Common myeloid progenitor, CD34-positive (primary cell): Measurements from ENCODE around the gene EFCAB14.

ENCODE experiments used
- CTCF ChIA-PET: fragments of 350-600 bp; sonication (Branson Sonifier 250); formaldehyde crosslinking; loops from one replicate; lab custom pipeline; 2021; ENCODE audit warnings: antibody characterized with exemption; lab: Charles Lee
- POLR2A ChIA-PET: fragments of 350-600 bp; sonication (Branson Sonifier 250); formaldehyde crosslinking; loops from one replicate; lab custom pipeline; 2021; ENCODE audit warnings: antibody characterized with exemption; lab: Charles Lee
- DNase-seq, 3 donors: peaks; one replicate each; pipeline versions ENCODE4 v3.0.0 to v3.0.0-alpha.2; 2013
- H3K27ac ChIP-seq, 2 experiments: 1 replicate in 1 of 2; 2 replicates in 1 of 2; pipeline ENCODE4 v1.7.0; 2013; ENCODE audit warnings: inconsistent platforms in 2 of 2, low read length in 2 of 2, mild to moderate bottlenecking in 2 of 2, low read depth in 1 of 2, moderate library complexity in 1 of 2; ENCODE audit not compliant: severe bottlenecking in 2 of 2, insufficient read depth in 1 of 2, poor library complexity in 1 of 2
- H3K27me3 ChIP-seq, 5 experiments: replicated peaks in 2 of 5; 1 replicate in 3 of 5; 2 replicates in 2 of 5; pipeline versions ENCODE4 v1.6.1 to v1.7.0; 2013; ENCODE audit warnings: low read length in 4 of 5, mild to moderate bottlenecking in 2 of 5, moderate library complexity in 2 of 5, inconsistent platforms in 1 of 5; ENCODE audit not compliant: insufficient read depth in 5 of 5, control insufficient read depth in 4 of 5
- H3K36me3 ChIP-seq, 4 experiments: 1 replicate in 2 of 4; 2 replicates in 2 of 4; pipeline versions ENCODE4 v1.6.1 to v1.7.0; 2013; ENCODE audit warnings: low read length in 3 of 4, control low read depth in 1 of 4, mild to moderate bottlenecking in 1 of 4; ENCODE audit not compliant: control insufficient read depth in 4 of 4, insufficient read depth in 4 of 4
- H3K4me1 ChIP-seq, 4 experiments: 1 replicate in 3 of 4; 2 replicates in 1 of 4; pipeline versions ENCODE4 v1.6.1 to v1.7.1; 2013; ENCODE audit warnings: low read length in 3 of 4, mild to moderate bottlenecking in 3 of 4, control low read depth in 1 of 4, inconsistent platforms in 1 of 4, moderate library complexity in 1 of 4; ENCODE audit not compliant: control insufficient read depth in 4 of 4, insufficient read depth in 4 of 4; ENCODE audit errors: control extremely low read depth in 1 of 4
- H3K4me3 ChIP-seq, 7 experiments: 1 replicate in 4 of 7; 2 replicates in 3 of 7; pipeline versions ENCODE4 v1.5.1 to v1.7.0; 2013; ENCODE audit warnings: mild to moderate bottlenecking in 7 of 7, low read length in 6 of 7, moderate library complexity in 6 of 7, inconsistent platforms in 2 of 7, low read depth in 2 of 7, control low read depth in 1 of 7; ENCODE audit not compliant: insufficient read depth in 4 of 7, control insufficient read depth in 1 of 7; ENCODE audit errors: extremely low read depth in 1 of 7
- H3K9me3 ChIP-seq, 5 experiments: 1 replicate in 4 of 5; 2 replicates in 1 of 5; pipeline versions ENCODE4 v1.6.1 to v1.7.1; 2013; ENCODE audit warnings: low read length in 4 of 5, mild to moderate bottlenecking in 2 of 5, inconsistent platforms in 1 of 5, low read depth in 1 of 5, moderate library complexity in 1 of 5; ENCODE audit not compliant: control insufficient read depth in 4 of 5, insufficient read depth in 2 of 5; ENCODE audit errors: control extremely low read depth in 1 of 5
- WGBS: methylation state at CpG from one replicate; pipeline ENCODE4 v1.1.5; 2013; ENCODE audit not compliant: insufficient coverage; 5-methylcytosine and 5-hydroxymethylcytosine counted together

Gene EFCAB14

GRCh38 chr1:46630719-46631118 lies 88.2 kb downstream of the EFCAB14 start:
- H3K4me3 ChIP-seq: no peak overlapping the region
- H3K36me3 ChIP-seq: peaks cover 2 to 30% (median 14%) of the 10 kb centered on the region in 4 experiments
- H3K27ac ChIP-seq: no peak overlapping the region
- 100% methylated on average over 1 of the region's 2 CpGs for WGBS
- POLR2A ChIA-PET: no interaction called here
- H3K27me3 ChIP-seq: no peaks in the 10 kb centered on the region
- CTCF ChIA-PET: interaction anchor here (0.7 to 1.7 kb wide), 3 partner anchors 9 to 95 kb away, joined by 3 to 6 read pairs (median 4); no protein-coding TSS in a partner anchor
- H3K9me3 ChIP-seq: no peaks in the 10 kb centered on the region
- no peak for DNase-seq
- no peaks in the 10 kb centered on the region for H3K4me1 ChIP-seq
